SK-N-SH (cell line): ENCODE measurements around the gene TAS2R41. TPM values are rescaled to one million over a fixed set of nuclear protein-coding genes. Genes with fewer than 3 reads are reported as not detected.

Experiments
- CTCF ChIA-PET: fragments of 300-600, 350-600 bp; formaldehyde crosslinking; extraction: SDS; loops from one replicate; lab custom pipeline; 2021; lab: Yijun Ruan, JAX
- POLR2A ChIA-PET: fragments of 350-600 bp; sonication (Branson Sonifier 250); formaldehyde crosslinking; extraction: SDS; loops from one replicate; lab custom pipeline; 2020; ENCODE audit warnings: antibody characterized with exemption, inconsistent platforms; lab: Yijun Ruan, JAX
- DNase-seq: peaks from one replicate; pipeline ENCODE4 v3.0.0; 2012
- H2AFZ ChIP-seq: fragments of 200-600 bp; sonication (generic); 2 replicates; pipeline ENCODE4 v1.8.1; 2016; ENCODE audit warnings: antibody characterized with exemption, mild to moderate bottlenecking, low read depth
- H3F3A ChIP-seq: fragments of 200-600 bp; sonication (generic); replicated peaks from 2 replicates; pipeline ENCODE3; 2016; ENCODE audit warnings: antibody characterized with exemption, mild to moderate bottlenecking; ENCODE audit not compliant: insufficient read depth
- H3K27ac ChIP-seq, 2 experiments: fragments of 200-500 bp in 1 of 2; fragments of 200-600 bp in 1 of 2; sonication (Bioruptor generic) in 1 of 2; sonication (generic), shearing (Covaris generic) in 1 of 2; 2 replicates each; pipeline versions ENCODE4 v1.5.1 to v1.6.1; 2014 to 2016; ENCODE audit warnings: low read depth in 2 of 2, inconsistent platforms in 1 of 2, low read length in 1 of 2, mild to moderate bottlenecking in 1 of 2, mixed read lengths in 1 of 2
- H3K27me3 ChIP-seq: fragments of 200-600 bp; sonication (generic), shearing (Covaris generic); 2 replicates; pipeline ENCODE4 v1.6.1; 2016; ENCODE audit warnings: mixed run types; ENCODE audit not compliant: insufficient read depth
- H3K36me3 ChIP-seq, 2 experiments: fragments of 200-500 bp in 1 of 2; fragments of 200-600 bp in 1 of 2; sonication (Bioruptor generic) in 1 of 2; sonication (generic) in 1 of 2; replicated peaks in 1 of 2; 2 replicates each; pipeline versions ENCODE3 to v1.5.1; 2014 to 2016; ENCODE audit warnings: low read length in 1 of 2, mild to moderate bottlenecking in 1 of 2; ENCODE audit not compliant: insufficient read depth in 2 of 2, control insufficient read depth in 1 of 2
- H3K4me1 ChIP-seq, 2 experiments: fragments of 200-500 bp in 1 of 2; fragments of 200-600 bp in 1 of 2; sonication (Bioruptor generic) in 1 of 2; sonication (generic), shearing (Covaris generic) in 1 of 2; 2 replicates each; pipeline versions ENCODE4 v1.5.1 to v1.6.1; 2014 to 2016; ENCODE audit warnings: low read depth in 1 of 2, low read length in 1 of 2, mixed run types in 1 of 2; ENCODE audit not compliant: insufficient read depth in 2 of 2, control insufficient read depth in 1 of 2
- H3K4me2 ChIP-seq: fragments of 200-600 bp; sonication (generic), shearing (Covaris generic); 2 replicates; pipeline ENCODE4 v1.6.1; 2017; ENCODE audit warnings: mixed run types
- H3K4me3 ChIP-seq, 2 experiments: fragments of 200-500 bp in 1 of 2; fragments of 200-600 bp in 1 of 2; sonication (Bioruptor generic) in 1 of 2; sonication (generic), shearing (Covaris generic) in 1 of 2; 2 replicates each; pipeline versions ENCODE4 v1.5.1 to v1.8.1; 2014 to 2016; ENCODE audit warnings: low read depth in 2 of 2, inconsistent platforms in 1 of 2, low read length in 1 of 2, mild to moderate bottlenecking in 1 of 2, mixed read lengths in 1 of 2, moderate library complexity in 1 of 2
- H3K79me2 ChIP-seq: fragments of 200-600 bp; sonication (generic); 2 replicates; pipeline ENCODE4 v1.8.1; 2017; ENCODE audit warnings: mild to moderate bottlenecking; ENCODE audit not compliant: insufficient read depth
- H3K9ac ChIP-seq: fragments of 200-600 bp; sonication (generic); 2 replicates; pipeline ENCODE4 v1.6.1; 2017; ENCODE audit warnings: mixed run types
- H3K9me2 ChIP-seq: fragments of 200-600 bp; sonication (generic); 2 replicates; pipeline ENCODE4 v1.6.1; 2017; ENCODE audit warnings: mixed run types
- H3K9me3 ChIP-seq: fragments of 200-600 bp; sonication (generic); 2 replicates; pipeline ENCODE4 v1.6.1; 2017; ENCODE audit warnings: mixed run types, mild to moderate bottlenecking, moderate library complexity
- H4K20me1 ChIP-seq: fragments of 200-600 bp; sonication (generic); 2 replicates; pipeline ENCODE4 v1.6.1; 2017; ENCODE audit warnings: mild to moderate bottlenecking, mixed run types; ENCODE audit not compliant: insufficient read depth
- EP300 ChIP-seq, 2 experiments: IDR thresholded peaks; 2 replicates each; pipeline versions ENCODE4 v1.4.0 to v1.6.1; 2012; ENCODE audit warnings: borderline replicate concordance in 1 of 2, low read depth in 1 of 2, low read length in 1 of 2
- FOSL2 ChIP-seq: IDR thresholded peaks from 2 replicates; pipeline ENCODE4 v1.4.0; 2012; ENCODE audit warnings: low read depth, mild to moderate bottlenecking, moderate library complexity, borderline replicate concordance
- GABPA ChIP-seq: IDR thresholded peaks from 2 replicates; pipeline ENCODE4 v1.4.0; 2012; ENCODE audit warnings: low read depth, mild to moderate bottlenecking
- GATA2 ChIP-seq: sonication (generic); formaldehyde crosslinking; IDR thresholded peaks from 2 replicates; pipeline ENCODE4 v1.5.0; 2020; ENCODE audit warnings: mild to moderate bottlenecking, missing genetic modification reagents
- NFIC ChIP-seq: IDR thresholded peaks from 2 replicates; pipeline ENCODE4 v1.4.0; 2012; ENCODE audit warnings: borderline replicate concordance
- NRF1 ChIP-seq: IDR thresholded peaks from 2 replicates; pipeline ENCODE4 v1.6.1; 2012; ENCODE audit warnings: low read depth, mild to moderate bottlenecking, low read length
- POLR2AphosphoS5 ChIP-seq: IDR thresholded peaks from 2 replicates; pipeline ENCODE4 v1.6.1; 2012; ENCODE audit warnings: low read depth, low read length
- RFX5 ChIP-seq: IDR thresholded peaks from 2 replicates; pipeline ENCODE4 v1.6.1; 2012; ENCODE audit warnings: mild to moderate bottlenecking, improper control_type of control experiment, low read length
- TAF1 ChIP-seq: IDR thresholded peaks from 2 replicates; pipeline ENCODE4 v1.6.1; 2012; ENCODE audit warnings: low read depth, mild to moderate bottlenecking, low read length, moderate library complexity, borderline replicate concordance
- TCF12 ChIP-seq: IDR thresholded peaks from 2 replicates; pipeline ENCODE4 v1.4.0; 2012
- WGBS: methylation state at CpG from one replicate; pipeline ENCODE4 v1.1.6; 2017; ENCODE audit warnings: low lambda C conversion rate; 5-methylcytosine and 5-hydroxymethylcytosine counted together
- polyA plus RNA-seq, 3 experiments: library from polyadenylated mRNA; depleted of rRNA; stranded (reverse); fragments of >200 nt; gene quantifications; 2 replicates each; pipeline ENCODE4 v1.2.3, GENCODE V29; 2012
- TF ChIP-seq, protein P1 (sequence below): IDR thresholded peaks from 2 replicates; pipeline ENCODE4; 2012
- TF ChIP-seq, protein P2 (sequence below): fragments of 150-350 bp; IDR thresholded peaks from 2 replicates; pipeline ENCODE4 v1.6.1; 2017; ENCODE audit warnings: antibody characterized with exemption, low read length, low read depth, borderline replicate concordance
- TF ChIP-seq, protein P3 (sequence below): IDR thresholded peaks from 2 replicates; pipeline ENCODE4 v1.6.1; 2012; ENCODE audit warnings: mild to moderate bottlenecking, low read depth, low read length, moderate library complexity

The TAS2R41 gene
- polyA plus RNA-seq, 1 of the 3 experiments (the other 2 are of a cell fraction): not detected

DNA sequence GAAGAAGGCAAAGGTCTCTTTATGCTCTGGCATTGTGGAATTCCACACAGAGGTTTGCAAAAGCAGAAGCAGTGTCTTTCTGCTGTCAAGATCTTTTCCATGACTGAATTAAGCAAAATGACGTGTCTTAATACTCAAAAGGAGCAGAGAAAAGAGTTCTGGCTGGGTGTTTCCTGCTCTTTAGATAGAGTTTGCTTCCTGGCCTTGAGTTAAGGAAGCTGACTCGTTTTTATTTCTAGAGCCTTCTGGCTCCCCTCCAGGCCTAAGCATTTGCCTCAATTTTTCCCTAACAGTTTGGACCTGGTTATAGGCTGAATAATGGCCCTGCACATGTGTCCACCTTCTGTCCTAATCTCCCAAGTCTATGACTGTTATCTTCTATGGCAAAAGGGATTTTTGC is 21.6 kb downstream of the TAS2R41 start:
- CTCF ChIA-PET: no interaction called here

More for the DNA sequence above, 21.6 kb downstream of the TAS2R41 start:
- Histone ChIP-seq H3K27ac (peak overlapping the region; percentile 90 to 95), H3K79me2 (no peaks in the 10 kb centered on the region), H3F3A (peaks cover 58% of the 10 kb centered on the region), H3K36me3 (no peaks in the 10 kb centered on the region), H3K4me3 (no peak overlapping the region), H3K4me2 (peak overlapping the region; percentile 31), H3K9me3 (no peaks in the 10 kb centered on the region), H2AFZ (peak overlapping the region; percentile 15; the same call in 1 of the 2 replicates), H3K9me2 (no peaks in the 10 kb centered on the region), H4K20me1 (no peaks in the 10 kb centered on the region), H3K4me1 (peaks cover 13 to 53% of the 10 kb centered on the region in 2 experiments), H3K27me3 (no peaks in the 10 kb centered on the region), H3K9ac (peak overlapping the region; percentile 55)
- TF ChIP-seq, protein P1, sequence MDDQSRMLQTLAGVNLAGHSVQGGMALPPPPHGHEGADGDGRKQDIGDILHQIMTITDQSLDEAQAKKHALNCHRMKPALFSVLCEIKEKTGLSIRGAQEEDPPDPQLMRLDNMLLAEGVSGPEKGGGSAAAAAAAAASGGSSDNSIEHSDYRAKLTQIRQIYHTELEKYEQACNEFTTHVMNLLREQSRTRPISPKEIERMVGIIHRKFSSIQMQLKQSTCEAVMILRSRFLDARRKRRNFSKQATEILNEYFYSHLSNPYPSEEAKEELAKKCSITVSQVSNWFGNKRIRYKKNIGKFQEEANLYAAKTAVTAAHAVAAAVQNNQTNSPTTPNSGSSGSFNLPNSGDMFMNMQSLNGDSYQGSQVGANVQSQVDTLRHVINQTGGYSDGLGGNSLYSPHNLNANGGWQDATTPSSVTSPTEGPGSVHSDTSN: peak; percentile 84
- TF ChIP-seq, protein P2, sequence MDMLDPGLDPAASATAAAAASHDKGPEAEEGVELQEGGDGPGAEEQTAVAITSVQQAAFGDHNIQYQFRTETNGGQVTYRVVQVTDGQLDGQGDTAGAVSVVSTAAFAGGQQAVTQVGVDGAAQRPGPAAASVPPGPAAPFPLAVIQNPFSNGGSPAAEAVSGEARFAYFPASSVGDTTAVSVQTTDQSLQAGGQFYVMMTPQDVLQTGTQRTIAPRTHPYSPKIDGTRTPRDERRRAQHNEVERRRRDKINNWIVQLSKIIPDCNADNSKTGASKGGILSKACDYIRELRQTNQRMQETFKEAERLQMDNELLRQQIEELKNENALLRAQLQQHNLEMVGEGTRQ: no peak
- peak; percentile 57; the same call in 1 of the 2 replicates for TF ChIP-seq POLR2AphosphoS5
- TF ChIP-seq NRF1: no peak
- TF ChIP-seq GATA2 (CRISPR knock-in tag): no peak
- TF ChIP-seq RFX5: no peak
- TF ChIP-seq TCF12: peak; percentile 70
- peak; percentile 54; the same call in 1 of the 2 replicates for TF ChIP-seq TAF1
- TF ChIP-seq FOSL2: peak; percentile 45; the same call in 1 of the 2 replicates
- TF ChIP-seq NFIC: peak; percentile 80
- peak in 1 of 2 experiments; percentile 68; a peak in 1 of 4 replicates for TF ChIP-seq EP300 (IDR thresholded peaks at IDR 0.05; ENCODE audit: borderline replicate concordance in 1 of 2, low read depth in 1 of 2, low read length in 1 of 2)
- TF ChIP-seq, protein P3, sequence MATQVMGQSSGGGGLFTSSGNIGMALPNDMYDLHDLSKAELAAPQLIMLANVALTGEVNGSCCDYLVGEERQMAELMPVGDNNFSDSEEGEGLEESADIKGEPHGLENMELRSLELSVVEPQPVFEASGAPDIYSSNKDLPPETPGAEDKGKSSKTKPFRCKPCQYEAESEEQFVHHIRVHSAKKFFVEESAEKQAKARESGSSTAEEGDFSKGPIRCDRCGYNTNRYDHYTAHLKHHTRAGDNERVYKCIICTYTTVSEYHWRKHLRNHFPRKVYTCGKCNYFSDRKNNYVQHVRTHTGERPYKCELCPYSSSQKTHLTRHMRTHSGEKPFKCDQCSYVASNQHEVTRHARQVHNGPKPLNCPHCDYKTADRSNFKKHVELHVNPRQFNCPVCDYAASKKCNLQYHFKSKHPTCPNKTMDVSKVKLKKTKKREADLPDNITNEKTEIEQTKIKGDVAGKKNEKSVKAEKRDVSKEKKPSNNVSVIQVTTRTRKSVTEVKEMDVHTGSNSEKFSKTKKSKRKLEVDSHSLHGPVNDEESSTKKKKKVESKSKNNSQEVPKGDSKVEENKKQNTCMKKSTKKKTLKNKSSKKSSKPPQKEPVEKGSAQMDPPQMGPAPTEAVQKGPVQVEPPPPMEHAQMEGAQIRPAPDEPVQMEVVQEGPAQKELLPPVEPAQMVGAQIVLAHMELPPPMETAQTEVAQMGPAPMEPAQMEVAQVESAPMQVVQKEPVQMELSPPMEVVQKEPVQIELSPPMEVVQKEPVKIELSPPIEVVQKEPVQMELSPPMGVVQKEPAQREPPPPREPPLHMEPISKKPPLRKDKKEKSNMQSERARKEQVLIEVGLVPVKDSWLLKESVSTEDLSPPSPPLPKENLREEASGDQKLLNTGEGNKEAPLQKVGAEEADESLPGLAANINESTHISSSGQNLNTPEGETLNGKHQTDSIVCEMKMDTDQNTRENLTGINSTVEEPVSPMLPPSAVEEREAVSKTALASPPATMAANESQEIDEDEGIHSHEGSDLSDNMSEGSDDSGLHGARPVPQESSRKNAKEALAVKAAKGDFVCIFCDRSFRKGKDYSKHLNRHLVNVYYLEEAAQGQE: no peak
- 0 out of 2 replicates have a peak, but pooled peaks have one; percentile 8 for TF ChIP-seq GABPA
- POLR2A ChIA-PET: no interaction called here
- DNase-seq: no peak
- WGBS: 11% methylated on average over 2 of the region's 2 CpGs
